H9 (cell line): Measurements from ENCODE around the gene SERF2. TPM values are rescaled to one million over a fixed set of nuclear protein-coding genes. Genes with fewer than 3 reads are reported as not detected.
A peak's percentile ranks its signal among the peaks of the same experiment; 100 is the strongest.

Experiments used
- DNase-seq: peaks from one replicate; pipeline ENCODE4 v3.0.0-alpha.2; 2017
- H2AFZ ChIP-seq: one replicate; pipeline ENCODE4 v1.6.1; 2013; ENCODE audit warnings: mild to moderate bottlenecking, low read length, control low read depth, moderate library complexity
- H2AK5ac ChIP-seq: 2 replicates; pipeline ENCODE4 v1.6.1; 2013; ENCODE audit warnings: low read length, control low read depth, mixed read lengths; ENCODE audit not compliant: insufficient read length
- H2BK120ac ChIP-seq: one replicate; pipeline ENCODE4 v1.6.1; 2013; ENCODE audit warnings: low read depth, mild to moderate bottlenecking, low read length, control low read depth, inconsistent platforms; ENCODE audit not compliant: poor library complexity, severe bottlenecking
- H2BK12ac ChIP-seq: 2 replicates; pipeline ENCODE4 v1.6.1; 2013; ENCODE audit warnings: low read length, control low read depth, mixed read lengths, low read depth; ENCODE audit not compliant: insufficient read length
- H2BK15ac ChIP-seq: 2 replicates; pipeline ENCODE4 v1.6.1; 2013; ENCODE audit warnings: low read depth, low read length, control low read depth
- H2BK20ac ChIP-seq: one replicate; pipeline ENCODE4 v1.6.1; 2013; ENCODE audit warnings: low read depth, mild to moderate bottlenecking, low read length, control low read depth, inconsistent platforms; ENCODE audit not compliant: poor library complexity, severe bottlenecking
- H2BK5ac ChIP-seq: 2 replicates; pipeline ENCODE4 v1.6.1; 2013; ENCODE audit warnings: low read length, control low read depth, mixed read lengths; ENCODE audit not compliant: insufficient read length
- H3K14ac ChIP-seq: 2 replicates; pipeline ENCODE4 v1.6.1; 2013; ENCODE audit warnings: low read length, control low read depth; ENCODE audit not compliant: insufficient read depth
- H3K18ac ChIP-seq: 2 replicates; pipeline ENCODE4 v1.6.1; 2013; ENCODE audit warnings: low read depth, mild to moderate bottlenecking, mixed read lengths, low read length, control low read depth; ENCODE audit not compliant: insufficient read length
- H3K23ac ChIP-seq: 2 replicates; pipeline ENCODE4 v1.6.1; 2013; ENCODE audit warnings: low read length, control low read depth, mixed read lengths, low read depth; ENCODE audit not compliant: insufficient read length
- H3K23me2 ChIP-seq: 2 replicates; pipeline ENCODE4 v1.6.1; 2013; ENCODE audit warnings: low read depth, mild to moderate bottlenecking, mixed read lengths, low read length, control low read depth; ENCODE audit not compliant: insufficient read length, poor library complexity, severe bottlenecking
- H3K27ac ChIP-seq: 2 replicates; pipeline ENCODE4 v1.5.1; 2013; ENCODE audit warnings: low read length, control low read depth, mixed read lengths, low read depth; ENCODE audit not compliant: insufficient read length
- H3K27me3 ChIP-seq: 2 replicates; pipeline ENCODE4 v1.6.1; 2013; ENCODE audit warnings: low read length, control low read depth, inconsistent platforms; ENCODE audit not compliant: insufficient read depth
- H3K4ac ChIP-seq: 2 replicates; pipeline ENCODE4 v1.6.1; 2013; ENCODE audit warnings: low read depth, mild to moderate bottlenecking, control low read depth, inconsistent platforms, low read length, moderate library complexity
- H3K4me1 ChIP-seq: 2 replicates; pipeline ENCODE4 v1.6.1; 2013; ENCODE audit warnings: low read length, control low read depth, inconsistent platforms; ENCODE audit not compliant: insufficient read depth
- H3K4me2 ChIP-seq: 2 replicates; pipeline ENCODE4 v1.6.1; 2013; ENCODE audit warnings: low read length, control low read depth, mixed read lengths; ENCODE audit not compliant: insufficient read length, insufficient read depth
- H3K56ac ChIP-seq: 2 replicates; pipeline ENCODE4 v1.6.1; 2013; ENCODE audit warnings: low read depth, mild to moderate bottlenecking, mixed read lengths, low read length, control low read depth; ENCODE audit not compliant: insufficient read length
- H3K79me1 ChIP-seq: 2 replicates; pipeline ENCODE4 v1.6.1; 2013; ENCODE audit warnings: low read depth, mild to moderate bottlenecking, moderate library complexity, low read length, control low read depth, inconsistent platforms; ENCODE audit not compliant: insufficient read depth, poor library complexity, severe bottlenecking
- H3K79me2 ChIP-seq: 2 replicates; pipeline ENCODE4 v1.6.1; 2013; ENCODE audit warnings: low read length, control low read depth, inconsistent platforms; ENCODE audit not compliant: insufficient read depth
- H3K9ac ChIP-seq: 2 replicates; pipeline ENCODE4 v1.6.1; 2013; ENCODE audit warnings: low read length, control low read depth, mixed read lengths; ENCODE audit not compliant: insufficient read length; ENCODE audit errors: extremely low read depth
- H3K9me3 ChIP-seq: one replicate; pipeline ENCODE4 v1.6.1; 2013; ENCODE audit warnings: low read depth, low read length, inconsistent platforms; ENCODE audit not compliant: control insufficient read depth
- H3T11ph ChIP-seq: one replicate; pipeline ENCODE4 v1.6.1; 2013; ENCODE audit warnings: mild to moderate bottlenecking, low read length, control low read depth, inconsistent platforms
- H4K20me1 ChIP-seq: one replicate; pipeline ENCODE4 v1.6.1; 2013; ENCODE audit not compliant: control insufficient read depth, insufficient read length, insufficient read depth
- H4K5ac ChIP-seq: 2 replicates; pipeline ENCODE4 v1.6.1; 2013; ENCODE audit warnings: low read depth, mild to moderate bottlenecking, mixed read lengths, low read length, control low read depth; ENCODE audit not compliant: insufficient read length
- H4K8ac ChIP-seq: replicated peaks from 2 replicates; pipeline ENCODE4 v1.6.1; 2013; ENCODE audit warnings: low read length, control low read depth, mixed read lengths, low read depth; ENCODE audit not compliant: insufficient read length
- H4K91ac ChIP-seq: 2 replicates; pipeline ENCODE4 v1.6.1; 2013; ENCODE audit warnings: low read depth, mild to moderate bottlenecking, moderate library complexity, mixed read lengths, low read length, control low read depth; ENCODE audit not compliant: insufficient read length
- H3K27ac Mint-ChIP-seq, 3 experiments: 2 replicates in 2 of 3; 3 replicates in 1 of 3; pipeline ENCODE4 v1.8.0; 2020 to 2021; ENCODE audit warnings: mixed read lengths in 3 of 3, mild to moderate bottlenecking in 1 of 3, moderate library complexity in 1 of 3
- H3K27me3 Mint-ChIP-seq: 2 replicates; pipeline ENCODE4 v1.8.0; 2021; ENCODE audit warnings: low read depth, mild to moderate bottlenecking, moderate library complexity, mixed read lengths
- H3K36me3 Mint-ChIP-seq, 3 experiments: 2 replicates in 2 of 3; 3 replicates in 1 of 3; pipeline ENCODE4 v1.8.0; 2020 to 2021; ENCODE audit warnings: low read depth in 3 of 3, mixed read lengths in 3 of 3; ENCODE audit not compliant: insufficient read depth in 1 of 3
- H3K4me1 Mint-ChIP-seq, 2 experiments: 2 replicates each; pipeline ENCODE4 v1.8.0; 2020; ENCODE audit warnings: mixed read lengths in 2 of 2
- H3K4me3 Mint-ChIP-seq, 2 experiments: 2 replicates in 1 of 2; 3 replicates in 1 of 2; pipeline ENCODE4 v1.8.0; 2020 to 2021; ENCODE audit warnings: mild to moderate bottlenecking in 2 of 2, mixed read lengths in 2 of 2, moderate library complexity in 1 of 2
- H3K9me3 Mint-ChIP-seq, 2 experiments: 2 replicates in 1 of 2; 3 replicates in 1 of 2; pipeline ENCODE4 v1.8.0; 2020; ENCODE audit warnings: mild to moderate bottlenecking in 2 of 2, mixed read lengths in 2 of 2, moderate library complexity in 1 of 2
- CTCF ChIP-seq: fragments of 200-600 bp; sonication (generic); conservative IDR thresholded peaks from 3 replicates; pipeline ENCODE4 v1.8.0; 2021; ENCODE audit warnings: antibody characterized with exemption, mild to moderate bottlenecking
- WGBS: extraction: QIAGEN DNeasy Blood & Tissue Kit; methylation state at CpG from one replicate; pipeline ENCODE4 v1.1.7; 2013; ENCODE audit warnings: missing lambda C conversion rate, low lambda C conversion rate, mixed read lengths; ENCODE audit not compliant: insufficient read length; ENCODE audit errors: extremely low coverage; 5-methylcytosine and 5-hydroxymethylcytosine counted together
- total RNA-seq: library from RNA; stranded (reverse); gene quantifications from 2 replicates; pipeline ENCODE4 v1.2.1, GENCODE V29; 2021

The SERF2 gene
- total RNA-seq, 1 experiment from 2014 or later = 819 TPM

- Histone ChIP-seq H2BK5ac (no peak overlapping the region), H2BK15ac (no peak overlapping the region), H3K9me3 (no peaks in the 10 kb centered on the region), H3K18ac (no peak overlapping the region), H3K9ac (no peak overlapping the region), H2BK12ac (no peak overlapping the region), H2BK20ac (no peak overlapping the region), H3K4me2 (no peak overlapping the region), H4K20me1 (no peaks in the 10 kb centered on the region), H3K23me2 (peaks cover 3% of the 10 kb centered on the region), H2AFZ (no peak overlapping the region), H2AK5ac (no peak overlapping the region), H3K79me2 (peaks cover 4% of the 10 kb centered on the region; the same call in 1 of the 2 replicates), H3K56ac (no peak overlapping the region), H2BK120ac (no peak overlapping the region), H3K23ac (no peak overlapping the region), H3K4me1 (no peaks in the 10 kb centered on the region; the same call in 1 of the 2 replicates), H4K8ac (no peak overlapping the region), H3K27me3 (no peaks in the 10 kb centered on the region), H3K14ac (no peak overlapping the region), H4K91ac (no peak overlapping the region), H3K4ac (no peak overlapping the region), H3K79me1 (peaks cover 12% of the 10 kb centered on the region), H3K27ac (no peak overlapping the region), H4K5ac (no peak overlapping the region), H3T11ph (no peak overlapping the region)
- 0 out of 4 replicates have a peak, but pooled peaks cover 0 to 6% of the 10 kb centered on the region in 2 experiments for H3K4me1 Mint-ChIP-seq
- peaks cover 18 to 41% (median 36%) of the 10 kb centered on the region in 3 experiments for H3K36me3 Mint-ChIP-seq
- H3K27me3 Mint-ChIP-seq = peaks cover 12% of the 10 kb centered on the region
- no peak for DNase-seq
- TF ChIP-seq CTCF = no peak
- no CpG with 5 or more reads among the region's 3 CpGs for WGBS
- peak overlapping the region in 1 of 3 experiments; percentile 5; a peak in 1 of 7 replicates for H3K27ac Mint-ChIP-seq
- H3K4me3 Mint-ChIP-seq = no peak overlapping the region
- peaks cover 11 to 19% of the 10 kb centered on the region in 2 experiments for H3K9me3 Mint-ChIP-seq
Observed at GRCh38 chr15:43821505-43821904, 29.4 kb downstream of the SERF2 start.
